Measurements from ENCODE around the gene GAA.

DNA sequence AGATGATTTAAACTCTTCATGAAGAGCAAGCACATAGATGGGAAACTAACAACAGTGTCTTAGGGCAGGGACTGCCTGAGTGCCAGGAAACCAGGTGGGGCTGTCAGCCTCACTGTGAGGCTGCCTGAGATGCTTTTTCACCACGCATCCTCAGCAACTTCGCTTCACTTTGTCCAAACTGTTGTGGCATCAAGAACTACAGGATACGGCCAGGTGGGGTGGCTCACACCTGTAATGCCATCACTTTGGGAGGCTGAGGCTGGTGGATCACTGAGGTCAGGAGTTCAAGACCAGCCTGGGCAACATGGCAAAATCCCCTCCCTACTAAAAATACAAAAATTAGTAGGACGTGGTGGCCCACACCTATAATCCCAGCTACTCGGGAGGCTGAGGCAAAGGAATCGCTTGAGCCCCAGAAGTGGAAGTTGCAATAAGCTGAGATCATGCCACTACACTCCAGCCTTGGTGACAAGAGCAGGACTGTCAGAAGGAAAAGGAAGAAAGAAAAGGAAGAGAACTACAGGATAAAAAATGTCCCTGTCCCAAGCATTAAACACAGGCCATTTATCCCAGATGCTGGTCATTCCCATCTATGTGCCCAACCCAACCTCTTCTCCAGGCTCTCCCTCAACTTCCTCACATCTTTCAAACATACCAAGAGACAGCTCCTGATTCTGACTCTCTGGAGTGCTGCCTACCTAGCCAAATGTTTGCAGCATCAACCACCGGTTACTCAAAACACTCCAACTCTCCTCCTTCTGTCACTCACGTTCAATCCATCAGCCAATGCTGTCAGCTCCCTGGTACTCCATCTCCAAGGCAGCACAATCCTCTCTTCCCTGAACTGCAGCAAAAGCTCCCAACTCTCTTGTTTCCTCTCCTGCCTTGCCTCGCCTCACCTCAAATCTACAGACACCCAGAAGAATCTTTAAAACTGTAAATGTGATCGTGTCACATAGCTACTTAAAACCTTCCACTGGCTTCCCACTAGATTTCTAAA is 44.0 kb downstream of the GAA start:
- TF ChIP-seq CTCF (IDR thresholded peaks at IDR 0.05; ENCODE audit: insufficient read depth, low read depth, low read length) = no peak
- TF ChIP-seq EZH2 (IDR thresholded peaks at IDR 0.05; ENCODE audit: insufficient read depth, low read length) = no peak
